Panc1 (cell line): ENCODE measurements around the gene KRTAP10-4. TPM values are rescaled to one million over a fixed set of nuclear protein-coding genes. Genes with fewer than 3 reads are reported as not detected.

Experiments used
- ATAC-seq: fragments of 200-7000 bp; cut with Tn5 transposase; 2 replicates; pipeline ENCODE4 v1.9.1; 2020; ENCODE audit warnings: mild to moderate bottlenecking, moderate library complexity
- BruUV-seq: library from RNA; stranded (reverse); fragments of 400-500 nt; replicated peaks from 2 replicates; lab custom pipeline; 2021; lab: Mats Ljungman, UMichigan
- CTCF ChIA-PET: fragments of 300-600 bp; sonication (Branson Sonifier 250); formaldehyde crosslinking; loops from one replicate; lab custom pipeline; 2022; ENCODE audit warnings: antibody characterized with exemption; lab: Charles Lee
- POLR2A ChIA-PET: fragments of 300-600 bp; sonication (Branson Sonifier 250); formaldehyde crosslinking; loops from one replicate; lab custom pipeline; 2022; ENCODE audit warnings: antibody characterized with exemption; lab: Charles Lee
- DNase-seq: peaks from one replicate; pipeline ENCODE4 v3.0.0-alpha.2; 2010; ENCODE audit warnings: low read depth, low spot score
- H3K27ac ChIP-seq: 2 replicates; pipeline ENCODE4 v1.5.1; 2011; ENCODE audit warnings: mild to moderate bottlenecking, low read length, inconsistent platforms
- H3K27me3 ChIP-seq: fragments of 200-500 bp; sonication (Bioruptor generic); 2 replicates; pipeline ENCODE4 v1.6.0; 2014; ENCODE audit warnings: low read length, inconsistent platforms; ENCODE audit not compliant: control insufficient read depth, insufficient read depth
- H3K36me3 ChIP-seq: fragments of 200-500 bp; sonication (Bioruptor generic); 2 replicates; pipeline ENCODE4 v1.5.1; 2014; ENCODE audit warnings: inconsistent platforms, mild to moderate bottlenecking, low read length, moderate library complexity; ENCODE audit not compliant: control insufficient read depth, insufficient read depth
- H3K4me1 ChIP-seq: 2 replicates; pipeline ENCODE4 v1.5.1; 2011; ENCODE audit warnings: inconsistent platforms, mild to moderate bottlenecking, low read length, moderate library complexity; ENCODE audit not compliant: control insufficient read depth, insufficient read depth
- H3K4me3 ChIP-seq, 2 experiments: 2 replicates each; pipeline ENCODE4 v1.5.1; 2011 to 2012; ENCODE audit warnings: low read depth in 2 of 2, low read length in 2 of 2, mild to moderate bottlenecking in 2 of 2, inconsistent platforms in 1 of 2, moderate library complexity in 1 of 2
- H3K9me3 ChIP-seq: fragments of 200-500 bp; sonication (Bioruptor generic); 2 replicates; pipeline ENCODE4 v1.5.1; 2014; ENCODE audit warnings: low read depth, mild to moderate bottlenecking, inconsistent platforms, low read length, moderate library complexity; ENCODE audit not compliant: control insufficient read depth, insufficient read depth
- CTCF ChIP-seq: fragments of 450-650 bp; IDR thresholded peaks from 2 replicates; pipeline ENCODE4 v1.5.1; 2017; ENCODE audit warnings: mild to moderate bottlenecking
- POLR2AphosphoS5 ChIP-seq: IDR thresholded peaks from 2 replicates; pipeline ENCODE4 v1.6.1; 2012; ENCODE audit warnings: mild to moderate bottlenecking, low read depth, low read length, moderate library complexity
- REST ChIP-seq, 2 experiments: IDR thresholded peaks; 2 replicates each; pipeline ENCODE4 v1.6.1; 2011 to 2012; ENCODE audit warnings: low read depth in 2 of 2, control low read depth in 1 of 2, low read length in 1 of 2, mild to moderate bottlenecking in 1 of 2, moderate library complexity in 1 of 2; ENCODE audit not compliant: insufficient read depth in 1 of 2
- SIN3A ChIP-seq: IDR thresholded peaks from 2 replicates; pipeline ENCODE4 v1.6.1; 2012; ENCODE audit warnings: low read depth, mild to moderate bottlenecking, low read length, moderate library complexity, borderline replicate concordance; ENCODE audit not compliant: insufficient read depth
- TCF7L2 ChIP-seq: IDR thresholded peaks from 2 replicates; pipeline ENCODE4 v1.6.1; 2011; ENCODE audit warnings: mild to moderate bottlenecking, low read depth, low read length, inconsistent platforms
- in situ Hi-C: cut with HindIII; loops from 2 replicates; pipeline ENCODE4 v1.10.0; 2016; ENCODE audit warnings: low sequenced_read_pairs, low pct_unique_long_range_greater_than_20kb
- intact Hi-C: fragments of 100-400 bp; cut with micrococcal nuclease; formaldehyde crosslinking; loops from one replicate; pipeline ENCODE4 v1.10.0; 2022; ENCODE audit not compliant: unreplicated experiment
- total RNA-seq: library from RNA; stranded (reverse); gene quantifications from one replicate; pipeline ENCODE4 v1.2.1, GENCODE V29; 2021; ENCODE audit not compliant: unreplicated experiment

Gene KRTAP10-4
- total RNA-seq, 1 experiment from 2014 or later: not detected

GRCh38 chr21:44533891-44534627 is 39.5 kb upstream of the KRTAP10-4 start:
- TF ChIP-seq TCF7L2 (no peak), CTCF (no peak), SIN3A (no peak), POLR2AphosphoS5 (no peak), REST (IDR thresholded peaks at IDR 0.05; ENCODE audit: insufficient read depth in 1 of 2, low read depth in 2 of 2, low read length in 1 of 2) (no peak)

GRCh38 chr21:44534688-44535087 is 38.8 kb upstream of the KRTAP10-4 start:
- BruUV-seq: no TSS peak
- intact Hi-C loops: no loop called here
- H3K4me1 ChIP-seq: no peaks in the 10 kb centered on the region

More at GRCh38 chr21:44533891-44534627, 39.5 kb upstream of the KRTAP10-4 start:
- H3K9me3 ChIP-seq: no peaks in the 10 kb centered on the region
- DNase-seq: no peak
- CTCF ChIA-PET: no interaction called here
- H3K4me3 ChIP-seq: no peak overlapping the region
- in situ Hi-C loops: no loop called here
- H3K27me3 ChIP-seq: no peaks in the 10 kb centered on the region
- ATAC-seq: no peak
- no TSS peak for BruUV-seq
- intact Hi-C loops: no loop called here
- no peaks in the 10 kb centered on the region for H3K4me1 ChIP-seq
- H3K36me3 ChIP-seq: no peaks in the 10 kb centered on the region
- POLR2A ChIA-PET: no interaction called here
- H3K27ac ChIP-seq: no peak overlapping the region

GRCh38 chr21:44535963-44536362 is 37.6 kb upstream of the KRTAP10-4 start:
- ATAC-seq: no peak
- H3K27ac ChIP-seq: no peak overlapping the region
- H3K9me3 ChIP-seq: no peaks in the 10 kb centered on the region
- intact Hi-C loops (no loop called here), in situ Hi-C loops (no loop called here)
- POLR2A ChIA-PET: no interaction called here
- CTCF ChIA-PET: interaction anchor here (0.7 kb wide), 1 partner anchor 207 kb away, joined by 5 read pairs; no protein-coding TSS in a partner anchor
- BruUV-seq: no TSS peak
- no peak for TF ChIP-seq REST (IDR thresholded peaks at IDR 0.05; ENCODE audit: insufficient read depth in 1 of 2, low read depth in 2 of 2, low read length in 1 of 2)
- TF ChIP-seq CTCF: no peak
- no peak for TF ChIP-seq TCF7L2
- TF ChIP-seq POLR2AphosphoS5: no peak
- no peak for TF ChIP-seq SIN3A
- H3K27me3 ChIP-seq: no peaks in the 10 kb centered on the region
- no peak overlapping the region for H3K4me3 ChIP-seq
- no peak for DNase-seq
- H3K4me1 ChIP-seq: no peaks in the 10 kb centered on the region
- H3K36me3 ChIP-seq: no peaks in the 10 kb centered on the region

More at GRCh38 chr21:44534688-44535087, 38.8 kb upstream of the KRTAP10-4 start:
- TF ChIP-seq TCF7L2: no peak
- ATAC-seq: no peak
- H3K9me3 ChIP-seq: no peaks in the 10 kb centered on the region
- no peak overlapping the region for H3K27ac ChIP-seq
- POLR2A ChIA-PET: no interaction called here
- CTCF ChIA-PET: no interaction called here
- in situ Hi-C loops: no loop called here
- H3K36me3 ChIP-seq: no peaks in the 10 kb centered on the region
- no peak overlapping the region for H3K4me3 ChIP-seq
- DNase-seq: no peak
- H3K27me3 ChIP-seq: no peaks in the 10 kb centered on the region
